GM12878 (cell line): ENCODE results near the gene LTBP3. TPM values are rescaled to one million over a fixed set of nuclear protein-coding genes. Genes with fewer than 3 reads are reported as not detected.

Experiments used
- ATAC-seq: fragments of 200-7000 bp; cut with Tn5 transposase; 3 replicates; pipeline ENCODE4 v1.9.1; 2020; ENCODE audit warnings: mild to moderate bottlenecking, moderate library complexity
- BruUV-seq: library from RNA; stranded (reverse); fragments of 400-500 nt; replicated peaks from 2 replicates; lab custom pipeline; 2021; lab: Mats Ljungman, UMichigan
- CTCF ChIA-PET: fragments of 300-600 bp; sonication (Branson Sonifier 250); formaldehyde crosslinking; extraction: SDS; loops from one replicate; lab custom pipeline; 2021; ENCODE audit warnings: inconsistent platforms; lab: Yijun Ruan, JAX
- POLR2A ChIA-PET: fragments of 350-600 bp; formaldehyde crosslinking; extraction: SDS; loops from one replicate; lab custom pipeline; 2021; ENCODE audit warnings: inconsistent platforms; lab: Charles Lee
- RAD21 ChIA-PET: fragments of 300-600 bp; sonication (Branson Sonifier 250); formaldehyde crosslinking; loops from one replicate; lab custom pipeline; 2023; ENCODE audit warnings: antibody characterized with exemption; ENCODE audit not compliant: unreplicated experiment; lab: Charles Lee
- SMC1A ChIA-PET: fragments of 300-600 bp; sonication (Branson Sonifier 250); formaldehyde crosslinking; loops from one replicate; lab custom pipeline; 2023; ENCODE audit not compliant: unreplicated experiment, uncharacterized antibody; lab: Charles Lee
- DNase-seq: peaks from one replicate; pipeline ENCODE4 v3.0.0-alpha.2; 2011; ENCODE audit warnings: low read depth, low spot score
- FAIRE-seq: peaks from 3 replicates; lab custom pipeline; 2011; peaks lifted over from hg19 to GRCh38; lab: Jason Lieb, UNC
- H2AFZ ChIP-seq: 2 replicates; pipeline ENCODE4 v1.6.0; 2011; ENCODE audit warnings: low read depth, low read length, control low read depth; ENCODE audit not compliant: control insufficient read depth
- H3K27ac ChIP-seq: 2 replicates; pipeline ENCODE4 v1.5.1; 2011; ENCODE audit warnings: control low read depth; ENCODE audit not compliant: control insufficient read depth, insufficient read depth
- H3K27me3 ChIP-seq, 2 experiments: replicated peaks in 1 of 2; 2 replicates each; pipeline versions ENCODE4 v1.6.0 to v1.6.1; 2011; ENCODE audit warnings: low read length in 1 of 2; ENCODE audit not compliant: control insufficient read depth in 2 of 2, insufficient read depth in 2 of 2
- H3K36me3 ChIP-seq, 2 experiments: 2 replicates each; pipeline ENCODE4 v1.5.1; 2011; ENCODE audit warnings: low read length in 1 of 2; ENCODE audit not compliant: control insufficient read depth in 2 of 2, insufficient read depth in 2 of 2
- H3K4me1 ChIP-seq: 2 replicates; pipeline ENCODE4 v1.6.1; 2011; ENCODE audit warnings: mild to moderate bottlenecking, low read length, moderate library complexity, mixed read lengths; ENCODE audit not compliant: control insufficient read depth, insufficient read depth
- H3K4me2 ChIP-seq: 2 replicates; pipeline ENCODE4 v1.6.0; 2011; ENCODE audit warnings: control low read depth; ENCODE audit not compliant: control insufficient read depth, insufficient read depth
- H3K4me3 ChIP-seq: fragments of 200-600 bp; sonication (generic); 2 replicates; pipeline ENCODE4 v1.5.1; 2016
- H3K79me2 ChIP-seq: 2 replicates; pipeline ENCODE4 v1.6.0; 2011; ENCODE audit warnings: low read length; ENCODE audit not compliant: control insufficient read depth, insufficient read depth
- H3K9ac ChIP-seq: 2 replicates; pipeline ENCODE4 v1.8.0; 2011; ENCODE audit warnings: low read length, control low read depth, mixed read lengths; ENCODE audit not compliant: control insufficient read depth, insufficient read depth
- H3K9me3 ChIP-seq: replicated peaks from 3 replicates; pipeline ENCODE4 v1.5.1; 2011; ENCODE audit warnings: mild to moderate bottlenecking, low read length; ENCODE audit not compliant: control insufficient read depth, insufficient read depth
- H4K20me1 ChIP-seq: 2 replicates; pipeline ENCODE4 v1.6.0; 2011; ENCODE audit not compliant: control insufficient read depth, insufficient read depth
- E4F1 ChIP-seq: fragments of 450-650 bp; IDR thresholded peaks from 2 replicates; pipeline ENCODE4 v1.6.1; 2018; ENCODE audit warnings: borderline replicate concordance, mild to moderate bottlenecking; ENCODE audit not compliant: partially characterized antibody
- SUZ12 ChIP-seq: fragments of 200-600 bp; sonication (generic); IDR thresholded peaks from one replicate; pipeline ENCODE4 v1.6.1; 2018; ENCODE audit warnings: antibody characterized with exemption, mild to moderate bottlenecking; ENCODE audit not compliant: unreplicated experiment
- ZZZ3 ChIP-seq: IDR thresholded peaks from 2 replicates; pipeline ENCODE4 v1.6.1; 2011; ENCODE audit warnings: low read depth; ENCODE audit not compliant: control insufficient read depth, insufficient read length
- WGBS: methylation state at CpG from one replicate; pipeline ENCODE4 v1.1.6; 2016; ENCODE audit warnings: low lambda C conversion rate; ENCODE audit not compliant: insufficient replicate concordance, insufficient coverage; ENCODE audit errors: missing lambda C conversion rate; 5-methylcytosine and 5-hydroxymethylcytosine counted together
- in situ Hi-C: fragments of 300-500 bp; cut with MboI; formaldehyde crosslinking; loops from 9 replicates; pipeline ENCODE4 v1.14.3; 2018; ENCODE audit warnings: mixed read lengths
- intact Hi-C: fragments of 100-400 bp; cut with micrococcal nuclease; formaldehyde crosslinking; loops from one replicate; pipeline ENCODE4 v1.14.2; 2022; ENCODE audit not compliant: unreplicated experiment
- polyA plus RNA-seq, 11 experiments: library from polyadenylated mRNA; depleted of rRNA in 4 of 11; unstranded in 6 of 11; stranded (reverse) in 5 of 11; fragments of >200 nt; fragmentation: Nextera tagmentation in 4 of 11; fragmentation: Illumina TruSeq in 1 of 11; extraction: Ambion mirVana in 4 of 11; extraction: Trizol in 1 of 11; gene quantifications; 1 replicate in 1 of 11; 2 replicates in 10 of 11; pipeline versions ENCODE4 v1.2.1 to v1.2.3, GENCODE V29; 2011 to 2016; ENCODE audit warnings: inconsistent platforms in 2 of 11, missing spikeins in 2 of 11, low read depth in 1 of 11
- total RNA-seq, 4 experiments: library from RNA; depleted of rRNA in 3 of 4; stranded (reverse); fragments of >200 nt in 3 of 4; fragmentation: Illumina TruSeq in 1 of 4; extraction: Trizol in 1 of 4; gene quantifications; 2 replicates each; pipeline versions ENCODE4 v1.2.1 to v1.2.3, GENCODE V29; 2013 to 2021

The LTBP3 gene
- total and polyA plus RNA-seq, 10 of the 15 experiments (the other 5 are each of a cell fraction or from before 2014, with no cell fraction given): 2.2 to 12.2 (median 6.2) TPM; not detected in 2

GRCh38 chr11:65571420-65571819, 13.3 kb upstream of the LTBP3 start:
- Histone ChIP-seq H3K9ac (peak overlapping the region; percentile 56), H3K27ac (no peak overlapping the region), H3K9me3 (no peaks in the 10 kb centered on the region), H3K79me2 (peaks cover 61% of the 10 kb centered on the region), H3K27me3 (no peaks in the 10 kb centered on the region)
- ChIA-PET SMC1A (interaction anchor here (0.8 to 4.8 kb wide), 9 partner anchors 15 to 216 kb away, joined by 3 to 48 read pairs (median 4); partner anchors contain the start of genes PCNX3 and SIPA1), CTCF (interaction anchor here (0.7 to 5.5 kb wide), 10 partner anchors 10 to 288 kb away, joined by 3 to 89 read pairs (median 6); partner anchors contain the start of genes MUS81, PCNX3 and SIPA1)
- 79% methylated on average over 8 of the region's 9 CpGs for WGBS
- no TSS peak for BruUV-seq
- intact Hi-C loops: loop anchor here (5.0 kb wide), 1 partner anchor 154 kb away; no protein-coding TSS in a partner anchor
- no peak for TF ChIP-seq E4F1
- no peak for TF ChIP-seq ZZZ3
- no peak for TF ChIP-seq SUZ12
- TF ChIP-seq, all 136 proteins: peak for 0
- no peak for FAIRE-seq
- RAD21 ChIA-PET: interaction anchor here (0.5 to 6.1 kb wide), 12 partner anchors 17 to 310 kb away, joined by 3 to 58 read pairs (median 6); partner anchors contain the start of genes MAP3K11, PCNX3 and POLA2
- POLR2A ChIA-PET: interaction anchor here (0.5 to 4.7 kb wide), 12 partner anchors 12 to 151 kb away, joined by 3 to 66 read pairs (median 6); partner anchors contain the start of genes PCNX3 and SCYL1
- peak overlapping the region; percentile 79 for H3K4me3 ChIP-seq
- H3K4me2 ChIP-seq: peak overlapping the region; percentile 94
- no peak for ATAC-seq
- H3K36me3 ChIP-seq: no peaks in the 10 kb centered on the region; a peak in 1 of 4 replicates
- in situ Hi-C loops: no loop called here
- peaks cover 25% of the 10 kb centered on the region for H3K4me1 ChIP-seq
- H2AFZ ChIP-seq: no peak overlapping the region
- no peaks in the 10 kb centered on the region for H4K20me1 ChIP-seq
- DNase-seq: no peak
